Measurements from ENCODE around the gene PRKD1. TPM values are rescaled to one million over a fixed set of nuclear protein-coding genes. Genes with fewer than 3 reads are reported as not detected.

PRKD1 gene
- total RNA-seq, 1 experiment from 2014 or later = not detected

DNA sequence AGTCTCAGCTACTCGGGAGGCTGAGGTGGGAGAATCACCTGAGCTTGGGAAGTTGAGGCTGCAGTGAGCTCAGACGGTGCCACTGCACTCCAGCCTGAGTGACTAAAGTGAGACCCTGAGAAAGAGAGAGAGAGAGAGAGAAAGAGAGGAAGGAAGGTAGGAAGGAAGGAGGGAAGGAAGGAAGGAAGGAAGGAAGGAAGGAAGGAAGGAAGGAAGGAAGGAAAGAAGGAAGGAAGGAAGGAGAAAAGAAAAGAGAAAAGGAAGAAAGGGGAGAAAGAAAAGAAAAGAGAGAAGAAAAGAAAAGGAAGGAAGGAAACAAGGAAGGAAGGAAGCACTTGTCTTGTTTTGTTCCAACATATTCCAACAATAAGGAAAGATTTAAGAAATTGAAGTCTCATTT lies 7.8 kb downstream of the PRKD1 start:
- H3K9ac ChIP-seq (ENCODE audit: low read length) = no peak overlapping the region
- H3K4me1 ChIP-seq (ENCODE audit: control insufficient read depth in 1 of 2, insufficient read depth in 2 of 2, low read length in 2 of 2) = no peaks in the 10 kb centered on the region
- RAD21 ChIA-PET (ENCODE audit: low non-redundant PET in 1 of 2, low total read pairs in 2 of 2, uncharacterized antibody in 2 of 2, unreplicated experiment in 2 of 2) = no interaction called here
- H3K36me3 ChIP-seq (ENCODE audit: control insufficient read depth in 1 of 2, insufficient read depth in 2 of 2, low read length in 2 of 2) = no peaks in the 10 kb centered on the region
- POLR2A ChIA-PET = no interaction called here
- H3K79me2 ChIP-seq (ENCODE audit: insufficient read depth, low read length) = no peaks in the 10 kb centered on the region
- no peaks in the 10 kb centered on the region for H3K27me3 ChIP-seq (ENCODE audit: insufficient read depth, low read length)
- no peaks in the 10 kb centered on the region for H4K20me1 ChIP-seq (ENCODE audit: insufficient read depth)
- H3K9me3 ChIP-seq (ENCODE audit: control insufficient read depth in 1 of 2, insufficient read depth in 1 of 2, low read depth in 1 of 2, low read length in 2 of 2) = peaks cover 3 to 14% of the 10 kb centered on the region in 2 experiments; a peak in 2 of 4 replicates
- CTCF ChIA-PET = no interaction called here
- DNase-seq (ENCODE audit: low read depth, low spot score) (no peak), ATAC-seq (no peak)
- TF ChIP-seq CEBPB (IDR thresholded peaks at IDR 0.05; ENCODE audit: low read depth) = no peak
- no peak for TF ChIP-seq EZH2 (IDR thresholded peaks at IDR 0.05)
- TF ChIP-seq JUND (IDR thresholded peaks at IDR 0.05) = no peak
- no peak for TF ChIP-seq SRF (IDR thresholded peaks at IDR 0.05; ENCODE audit: low read depth)
- no peak for TF ChIP-seq ELF1 (IDR thresholded peaks at IDR 0.05; ENCODE audit: borderline replicate concordance, low read depth)
- TF ChIP-seq, protein P1, sequence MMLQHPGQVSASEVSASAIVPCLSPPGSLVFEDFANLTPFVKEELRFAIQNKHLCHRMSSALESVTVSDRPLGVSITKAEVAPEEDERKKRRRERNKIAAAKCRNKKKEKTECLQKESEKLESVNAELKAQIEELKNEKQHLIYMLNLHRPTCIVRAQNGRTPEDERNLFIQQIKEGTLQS (IDR thresholded peaks at IDR 0.05) = no peak
- TF ChIP-seq ZBTB33 (IDR thresholded peaks at IDR 0.05; ENCODE audit: extremely low read depth, insufficient replicate concordance, low read length) = no peak
- no peak for TF ChIP-seq ZFX (IDR thresholded peaks at IDR 0.05)
- no peak for TF ChIP-seq RAD21 (IDR thresholded peaks at IDR 0.05; ENCODE audit: low read depth)
- TF ChIP-seq EGR1 (IDR thresholded peaks at IDR 0.05; ENCODE audit: low read depth) = no peak
- no peak for TF ChIP-seq FOSL1 (IDR thresholded peaks at IDR 0.05; ENCODE audit: low read depth)
- intact Hi-C loops (cut with micrococcal nuclease) = no loop called here
- no TSS peak for BruUV-seq (replicated peaks)
- no peak overlapping the region for H3K4me2 ChIP-seq (ENCODE audit: low read length)
- no peak overlapping the region for H2AFZ ChIP-seq (ENCODE audit: low read depth, low read length, poor library complexity, severe bottlenecking)
- no peak overlapping the region for H3K27ac ChIP-seq (ENCODE audit: low read depth, low read length)
- H3K4me3 ChIP-seq (replicated peaks in 1 of 2; ENCODE audit: low read depth in 1 of 2, low read length in 2 of 2) = no peak overlapping the region
- no peaks in the 10 kb centered on the region for H3K9me2 ChIP-seq (ENCODE audit: insufficient read depth)

Measured in HCT116 (cell line).